Measurements from ENCODE around the gene FASTKD1.

DNA sequence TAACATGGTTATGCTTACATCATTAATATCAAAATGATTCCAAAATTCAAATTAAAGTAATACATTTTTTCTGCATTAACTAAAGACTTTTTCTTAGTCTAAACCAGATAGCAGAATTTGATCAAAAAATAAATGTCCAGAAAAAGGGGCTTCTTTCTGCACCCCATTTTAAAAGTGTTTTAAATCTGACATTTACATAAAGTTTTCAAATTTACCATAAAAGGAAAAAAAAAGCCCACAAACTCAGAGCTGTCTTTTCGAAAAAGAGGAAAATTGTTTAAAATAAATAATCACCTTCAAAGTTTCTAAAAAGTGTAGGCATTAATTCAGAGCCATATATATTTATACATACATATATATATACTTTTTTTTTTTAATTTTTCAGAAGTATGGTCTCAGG is 1.5 kb downstream of the FASTKD1 start:
- TF ChIP-seq POLR2AphosphoS5 (IDR thresholded peaks at IDR 0.05), result no peak
- TF ChIP-seq, protein P1, sequence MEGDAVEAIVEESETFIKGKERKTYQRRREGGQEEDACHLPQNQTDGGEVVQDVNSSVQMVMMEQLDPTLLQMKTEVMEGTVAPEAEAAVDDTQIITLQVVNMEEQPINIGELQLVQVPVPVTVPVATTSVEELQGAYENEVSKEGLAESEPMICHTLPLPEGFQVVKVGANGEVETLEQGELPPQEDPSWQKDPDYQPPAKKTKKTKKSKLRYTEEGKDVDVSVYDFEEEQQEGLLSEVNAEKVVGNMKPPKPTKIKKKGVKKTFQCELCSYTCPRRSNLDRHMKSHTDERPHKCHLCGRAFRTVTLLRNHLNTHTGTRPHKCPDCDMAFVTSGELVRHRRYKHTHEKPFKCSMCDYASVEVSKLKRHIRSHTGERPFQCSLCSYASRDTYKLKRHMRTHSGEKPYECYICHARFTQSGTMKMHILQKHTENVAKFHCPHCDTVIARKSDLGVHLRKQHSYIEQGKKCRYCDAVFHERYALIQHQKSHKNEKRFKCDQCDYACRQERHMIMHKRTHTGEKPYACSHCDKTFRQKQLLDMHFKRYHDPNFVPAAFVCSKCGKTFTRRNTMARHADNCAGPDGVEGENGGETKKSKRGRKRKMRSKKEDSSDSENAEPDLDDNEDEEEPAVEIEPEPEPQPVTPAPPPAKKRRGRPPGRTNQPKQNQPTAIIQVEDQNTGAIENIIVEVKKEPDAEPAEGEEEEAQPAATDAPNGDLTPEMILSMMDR (IDR thresholded peaks at IDR 0.05), result no peak
- no peak for TF ChIP-seq POLR2A (IDR thresholded peaks at IDR 0.05)

All from suprapubic skin (tissue), 4 donors.